ENCODE results near the gene EIF5B. TPM values are rescaled to one million over a fixed set of nuclear protein-coding genes. Genes with fewer than 3 reads are reported as not detected.
"Not testable (repeated sequence)": the region's sequence is repeated elsewhere in the genome, so short reads cannot be mapped to it uniquely, and the experiment has no call there.

EIF5B gene, protein sequence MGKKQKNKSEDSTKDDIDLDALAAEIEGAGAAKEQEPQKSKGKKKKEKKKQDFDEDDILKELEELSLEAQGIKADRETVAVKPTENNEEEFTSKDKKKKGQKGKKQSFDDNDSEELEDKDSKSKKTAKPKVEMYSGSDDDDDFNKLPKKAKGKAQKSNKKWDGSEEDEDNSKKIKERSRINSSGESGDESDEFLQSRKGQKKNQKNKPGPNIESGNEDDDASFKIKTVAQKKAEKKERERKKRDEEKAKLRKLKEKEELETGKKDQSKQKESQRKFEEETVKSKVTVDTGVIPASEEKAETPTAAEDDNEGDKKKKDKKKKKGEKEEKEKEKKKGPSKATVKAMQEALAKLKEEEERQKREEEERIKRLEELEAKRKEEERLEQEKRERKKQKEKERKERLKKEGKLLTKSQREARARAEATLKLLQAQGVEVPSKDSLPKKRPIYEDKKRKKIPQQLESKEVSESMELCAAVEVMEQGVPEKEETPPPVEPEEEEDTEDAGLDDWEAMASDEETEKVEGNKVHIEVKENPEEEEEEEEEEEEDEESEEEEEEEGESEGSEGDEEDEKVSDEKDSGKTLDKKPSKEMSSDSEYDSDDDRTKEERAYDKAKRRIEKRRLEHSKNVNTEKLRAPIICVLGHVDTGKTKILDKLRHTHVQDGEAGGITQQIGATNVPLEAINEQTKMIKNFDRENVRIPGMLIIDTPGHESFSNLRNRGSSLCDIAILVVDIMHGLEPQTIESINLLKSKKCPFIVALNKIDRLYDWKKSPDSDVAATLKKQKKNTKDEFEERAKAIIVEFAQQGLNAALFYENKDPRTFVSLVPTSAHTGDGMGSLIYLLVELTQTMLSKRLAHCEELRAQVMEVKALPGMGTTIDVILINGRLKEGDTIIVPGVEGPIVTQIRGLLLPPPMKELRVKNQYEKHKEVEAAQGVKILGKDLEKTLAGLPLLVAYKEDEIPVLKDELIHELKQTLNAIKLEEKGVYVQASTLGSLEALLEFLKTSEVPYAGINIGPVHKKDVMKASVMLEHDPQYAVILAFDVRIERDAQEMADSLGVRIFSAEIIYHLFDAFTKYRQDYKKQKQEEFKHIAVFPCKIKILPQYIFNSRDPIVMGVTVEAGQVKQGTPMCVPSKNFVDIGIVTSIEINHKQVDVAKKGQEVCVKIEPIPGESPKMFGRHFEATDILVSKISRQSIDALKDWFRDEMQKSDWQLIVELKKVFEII
- 10 to 100 TPM; 33.0 to 71.3 (median 50.7) TPM for total RNA-seq

DNA sequence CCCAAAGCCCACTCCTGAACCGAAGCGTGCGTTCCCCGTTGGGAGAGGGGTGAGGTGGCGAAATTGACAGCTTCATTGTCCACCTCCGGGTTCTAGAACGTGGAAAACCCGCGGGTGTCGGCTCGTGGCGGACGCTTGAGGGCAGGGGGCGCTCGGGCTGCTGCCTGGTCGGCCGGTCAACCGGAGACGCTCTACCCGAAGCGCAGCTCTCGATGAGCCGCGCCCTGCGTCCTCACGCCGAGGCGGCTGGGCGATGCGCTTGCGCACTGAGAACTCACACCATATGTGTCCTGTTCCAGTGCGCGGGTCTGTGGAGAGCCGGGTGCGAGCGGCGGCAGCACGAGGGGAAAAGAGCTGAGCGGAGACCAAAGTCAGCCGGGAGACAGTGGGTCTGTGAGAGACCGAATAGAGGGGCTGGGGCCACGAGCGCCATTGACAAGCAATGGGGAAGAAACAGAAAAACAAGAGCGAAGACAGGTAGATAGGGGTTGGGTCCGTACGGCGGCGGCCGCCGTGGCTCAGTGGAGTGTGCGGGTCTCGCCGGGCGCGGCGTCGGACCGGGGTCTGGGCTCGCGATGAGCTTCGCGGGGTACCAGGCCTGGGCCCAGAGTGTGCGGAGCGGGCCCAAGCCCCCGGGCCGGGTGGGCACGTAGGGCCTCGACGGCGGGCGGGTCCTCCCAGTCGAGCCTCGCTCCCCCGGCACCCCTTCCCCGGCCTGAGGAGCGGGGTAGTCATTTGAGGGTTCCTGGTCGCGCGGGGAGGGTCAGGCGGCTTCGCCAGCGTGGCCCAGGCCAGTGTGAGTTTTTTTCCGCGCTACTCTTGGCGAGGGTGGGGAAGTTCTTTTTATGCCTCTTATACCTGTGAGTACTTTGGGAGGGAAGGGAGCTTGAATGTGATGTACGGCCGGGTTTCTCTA, at the start of gene EIF5B:
EIF5B (plus strand) TSS at position 277 of the 916 bp plus-strand sequence; CDS start at position 443, 166 bp downstream.
- ATAC-seq, result peak; percentile 77 to 81
- TF ChIP-seq, protein P1, sequence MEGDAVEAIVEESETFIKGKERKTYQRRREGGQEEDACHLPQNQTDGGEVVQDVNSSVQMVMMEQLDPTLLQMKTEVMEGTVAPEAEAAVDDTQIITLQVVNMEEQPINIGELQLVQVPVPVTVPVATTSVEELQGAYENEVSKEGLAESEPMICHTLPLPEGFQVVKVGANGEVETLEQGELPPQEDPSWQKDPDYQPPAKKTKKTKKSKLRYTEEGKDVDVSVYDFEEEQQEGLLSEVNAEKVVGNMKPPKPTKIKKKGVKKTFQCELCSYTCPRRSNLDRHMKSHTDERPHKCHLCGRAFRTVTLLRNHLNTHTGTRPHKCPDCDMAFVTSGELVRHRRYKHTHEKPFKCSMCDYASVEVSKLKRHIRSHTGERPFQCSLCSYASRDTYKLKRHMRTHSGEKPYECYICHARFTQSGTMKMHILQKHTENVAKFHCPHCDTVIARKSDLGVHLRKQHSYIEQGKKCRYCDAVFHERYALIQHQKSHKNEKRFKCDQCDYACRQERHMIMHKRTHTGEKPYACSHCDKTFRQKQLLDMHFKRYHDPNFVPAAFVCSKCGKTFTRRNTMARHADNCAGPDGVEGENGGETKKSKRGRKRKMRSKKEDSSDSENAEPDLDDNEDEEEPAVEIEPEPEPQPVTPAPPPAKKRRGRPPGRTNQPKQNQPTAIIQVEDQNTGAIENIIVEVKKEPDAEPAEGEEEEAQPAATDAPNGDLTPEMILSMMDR (IDR thresholded peaks at IDR 0.05 in 4 of 5, conservative IDR thresholded peaks at IDR 0.05 in 1 of 5), result peak in 4 of 5 experiments; percentile 38 to 69 (median 54)
- TF ChIP-seq POLR2A (IDR thresholded peaks at IDR 0.05), result peak; percentile 82 to 85
- peak within 1 kb of the TSS; percentile 94 to 98 (median 97) for H3K27ac ChIP-seq
- H3K9me3 ChIP-seq, result no peaks in the 10 kb centered on the region
- intact Hi-C loops (cut with DNase I; ENCODE audit: low total_unique reads) (loop anchor here (1.0 to 5.0 kb wide), 4 partner anchors 50 to 1225 kb away; partner anchors contain the start of genes LIPT1, PDCL3, REV1 and TSGA10), in situ Hi-C loops (cut with MboI; ENCODE audit: low sequenced_read_pairs in 4 of 4) (loop anchor here in 2 of 4 donors (25.0 kb wide), 2 partner anchors 150 kb away; partner anchors contain the start of genes MITD1 (in 2 of the 2), MRPL30 (in 2 of the 2) and REV1 (in 1 of the 2))
- peak within 1 kb of the TSS; percentile 87 to 98 (median 92) for H3K4me3 ChIP-seq
- peak; percentile 95 to 96 for DNase-seq
- peaks cover 0 to 9% of the 10 kb centered on the region in 2 donors for H3K36me3 ChIP-seq
- H3K27me3 ChIP-seq, result no peaks in the 10 kb centered on the region
- H3K4me1 ChIP-seq, result peaks cover 35 to 38% of the 10 kb centered on the region in 2 donors

GRCh38 chr2:99297994-99298393, 39.2 kb upstream of the EIF5B start:
- Histone ChIP-seq H3K27me3 (no peaks in the 10 kb centered on the region), H3K36me3 (peaks cover 0 to 13% of the 10 kb centered on the region in 2 donors), H3K4me3 (no peak overlapping the region), H3K9me3 (no peaks in the 10 kb centered on the region), H3K27ac (no peak overlapping the region), H3K4me1 (no peaks in the 10 kb centered on the region)
- intact Hi-C loops (cut with DNase I; ENCODE audit: low total_unique reads) (no loop called here), in situ Hi-C loops (cut with MboI; ENCODE audit: low sequenced_read_pairs in 4 of 4) (no loop called here)
- TF ChIP-seq POLR2A (IDR thresholded peaks at IDR 0.05), result no peak
- TF ChIP-seq, protein P1 (IDR thresholded peaks at IDR 0.05 in 4 of 5, conservative IDR thresholded peaks at IDR 0.05 in 1 of 5), result no peak
- no peak for DNase-seq
- no peak for ATAC-seq

DNA sequence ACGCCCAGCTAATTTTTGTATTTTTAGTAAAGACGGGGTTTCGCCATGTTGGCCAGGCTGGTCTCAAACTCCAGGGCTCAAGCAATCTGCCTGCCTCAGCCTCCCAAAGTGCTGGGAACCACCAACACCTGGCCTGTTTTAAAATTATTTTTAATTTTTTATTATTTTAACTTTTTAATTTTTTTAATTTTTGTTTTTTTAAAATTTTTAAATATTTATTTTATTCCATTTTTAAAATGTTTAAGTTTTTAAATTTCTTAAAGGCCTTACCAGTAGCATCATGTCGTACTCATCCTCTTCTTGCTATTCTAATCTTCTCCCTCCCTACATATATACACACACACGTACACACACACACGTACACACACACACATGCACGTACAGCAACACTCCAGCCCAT, 37.6 kb upstream of the EIF5B start:
- no peak for DNase-seq
- no peaks in the 10 kb centered on the region for H3K4me1 ChIP-seq
- intact Hi-C loops (cut with DNase I; ENCODE audit: low total_unique reads), result no loop called here
- H3K27me3 ChIP-seq, result no peaks in the 10 kb centered on the region
- no peaks in the 10 kb centered on the region for H3K9me3 ChIP-seq
- no peak overlapping the region for H3K4me3 ChIP-seq
- peaks cover 0 to 17% of the 10 kb centered on the region in 2 donors for H3K36me3 ChIP-seq
- in situ Hi-C loops (cut with MboI; ENCODE audit: low sequenced_read_pairs in 4 of 4), result no loop called here
- no peak overlapping the region for H3K27ac ChIP-seq
- ATAC-seq, result no peak
- TF ChIP-seq POLR2A (IDR thresholded peaks at IDR 0.05), result no peak
- TF ChIP-seq, protein P1 (IDR thresholded peaks at IDR 0.05 in 4 of 5, conservative IDR thresholded peaks at IDR 0.05 in 1 of 5), result no peak

GRCh38 chr2:99301097-99301496, 36.1 kb upstream of the EIF5B start, which contains the start of gene LYG1:
Gene LYG1 (minus strand): TSS chr2:99301197. CDS start chr2:99295670, 5,527 bp downstream.
- intact Hi-C loops (cut with DNase I; ENCODE audit: low total_unique reads); H3K27me3 ChIP-seq; DNase-seq; ATAC-seq; H3K9me3 ChIP-seq; H3K27ac ChIP-seq; H3K4me3 ChIP-seq; in situ Hi-C loops (cut with MboI; ENCODE audit: low sequenced_read_pairs in 4 of 4); H3K4me1 ChIP-seq: not testable (repeated sequence)
- peaks cover 0 to 21% of the 10 kb centered on the region in 2 donors for H3K36me3 ChIP-seq

All from gastrocnemius medialis (tissue), 4 donors.